Activated T-cell treated with anti-CD3 and anti-CD28 coated beads for 48 hours (primary cell): ENCODE data around the gene MYL3.
A peak's percentile ranks its signal among the peaks of the same experiment; 100 is the strongest.
"Not testable (repeated sequence)": the region's sequence is repeated elsewhere in the genome, so short reads cannot be mapped to it uniquely, and the experiment has no call there.

Experiments
- DNase-seq: peaks from one replicate; pipeline ENCODE4 v3.0.0-alpha.2; 2020; ENCODE audit warnings: low read depth

Gene MYL3

GRCh38 chr3:46824211-46824970, 38.9 kb downstream of the MYL3 start:
- no peak for DNase-seq

GRCh38 chr3:46823314-46823713, 39.9 kb downstream of the MYL3 start:
- DNase-seq: not testable (repeated sequence)

GRCh38 chr3:46821553-46821952, 41.7 kb downstream of the MYL3 start:
- no peak for DNase-seq

GRCh38 chr3:46820852-46821251, 42.4 kb downstream of the MYL3 start:
- DNase-seq: no peak

GRCh38 chr3:46812237-46812791, 50.9 kb downstream of the MYL3 start:
- DNase-seq: peak; percentile 70

- no peak for DNase-seq
Measured at GRCh38 chr3:46811615-46812236, 51.5 kb downstream of the MYL3 start.

- DNase-seq: not testable (repeated sequence)
Measured at GRCh38 chr3:46808766-46809165, 54.5 kb downstream of the MYL3 start.
